CD4-positive, alpha-beta T cell (primary cell): ENCODE measurements around the gene NOC4L. TPM values are rescaled to one million over a fixed set of nuclear protein-coding genes. Genes with fewer than 3 reads are reported as not detected.

Experiments used
- ATAC-seq: fragments of 200-7000 bp; cut with Tn5 transposase; one replicate; pipeline ENCODE4 v1.10.0; 2022; ENCODE audit warnings: mild to moderate bottlenecking; ENCODE audit not compliant: poor library complexity
- CTCF ChIA-PET: fragments of 350-600 bp; sonication (Branson Sonifier 250); formaldehyde crosslinking; loops from one replicate; lab custom pipeline; 2021; ENCODE audit warnings: antibody characterized with exemption, inconsistent platforms; lab: Charles Lee
- POLR2A ChIA-PET: fragments of 350-600 bp; sonication (Branson Sonifier 250); formaldehyde crosslinking; loops from one replicate; lab custom pipeline; 2021; ENCODE audit warnings: antibody characterized with exemption, inconsistent platforms; lab: Charles Lee
- DNase-seq, 14 experiments: peaks; one replicate each; pipeline ENCODE4 v3.0.0-alpha.2; 2013 to 2020; ENCODE audit warnings: mixed read lengths in 2 of 14
- H3K27ac ChIP-seq, 2 donors: one replicate each; pipeline versions ENCODE4 v1.5.1 to v1.7.0; 2013; ENCODE audit warnings: low read length in 2 of 2, low read depth in 1 of 2, mild to moderate bottlenecking in 1 of 2
- H3K27me3 ChIP-seq, 2 experiments: 1 replicate in 1 of 2; 2 replicates in 1 of 2; pipeline versions ENCODE4 v1.6.1 to v1.7.0; 2013; ENCODE audit warnings: low read length in 2 of 2, control low read depth in 1 of 2, mild to moderate bottlenecking in 1 of 2, moderate library complexity in 1 of 2; ENCODE audit not compliant: insufficient read depth in 2 of 2, control insufficient read depth in 1 of 2
- H3K36me3 ChIP-seq: one replicate; pipeline ENCODE4 v1.6.1; 2013; ENCODE audit warnings: low read length, control low read depth; ENCODE audit not compliant: insufficient read depth
- H3K4me1 ChIP-seq: one replicate; pipeline ENCODE4 v1.6.1; 2013; ENCODE audit warnings: low read length, control low read depth; ENCODE audit not compliant: insufficient read depth
- H3K4me3 ChIP-seq: one replicate; pipeline ENCODE4 v1.5.1; 2013; ENCODE audit warnings: mild to moderate bottlenecking, low read length, moderate library complexity
- H3K9me3 ChIP-seq, 2 experiments: 1 replicate in 1 of 2; 2 replicates in 1 of 2; pipeline versions ENCODE4 v1.6.1 to v1.7.0; 2013; ENCODE audit warnings: low read length in 2 of 2, mild to moderate bottlenecking in 2 of 2, control low read depth in 1 of 2, moderate library complexity in 1 of 2; ENCODE audit not compliant: control insufficient read depth in 1 of 2, insufficient read depth in 1 of 2
- H3K27ac Mint-ChIP-seq: one replicate; pipeline ENCODE4 v1.8.0; 2020; ENCODE audit warnings: mixed read lengths
- H3K27me3 Mint-ChIP-seq: one replicate; pipeline ENCODE4 v1.8.0; 2021; ENCODE audit warnings: mixed read lengths
- H3K36me3 Mint-ChIP-seq: one replicate; pipeline ENCODE4 v1.8.0; 2021; ENCODE audit warnings: low read depth, mixed read lengths
- H3K4me1 Mint-ChIP-seq: one replicate; pipeline ENCODE4 v1.8.0; 2021; ENCODE audit warnings: low read depth, mixed read lengths
- H3K4me3 Mint-ChIP-seq: one replicate; pipeline ENCODE4 v1.8.0; 2020; ENCODE audit warnings: mild to moderate bottlenecking, mixed read lengths
- H3K9me3 Mint-ChIP-seq: one replicate; pipeline ENCODE4 v1.8.0; 2020; ENCODE audit warnings: mixed read lengths
- CTCF ChIP-seq: fragments of 200-600 bp; IDR thresholded peaks from one replicate; pipeline ENCODE4 v1.8.0; 2022; ENCODE audit warnings: antibody characterized with exemption, mild to moderate bottlenecking
- intact Hi-C, 2 experiments: fragments of 100-400 bp; cut with DNase I in 1 of 2; cut with micrococcal nuclease in 1 of 2; formaldehyde crosslinking; loops; one replicate each; pipeline versions ENCODE4 v1.15.1 to v1.9.0; 2023 to 2025; cut with DNase I, micrococcal nuclease
- total RNA-seq, 174 experiments: library from RNA in 2 of 174; stranded (reverse) in 2 of 174; gene quantifications; one replicate each; pipeline ENCODE4 v1.2.3 and lab custom pipeline; 2021 to 2026

Gene NOC4L
- total RNA-seq, 2 experiments from 2014 or later, result 21.8 to 22.3 TPM

- H3K27me3 ChIP-seq, result no peaks in the 10 kb centered on the region
- no peak overlapping the region for H3K4me3 ChIP-seq
- H3K36me3 ChIP-seq, result peaks cover 35% of the 10 kb centered on the region
- no peak overlapping the region for H3K27ac ChIP-seq
- ATAC-seq (no peak), DNase-seq (no peak)
- Mint-ChIP-seq H3K9me3 (no peaks in the 10 kb centered on the region), H3K27me3 (no peaks in the 10 kb centered on the region), H3K4me1 (peaks cover 8% of the 10 kb centered on the region), H3K27ac (no peak overlapping the region), H3K4me3 (no peak overlapping the region), H3K36me3 (peaks cover 12% of the 10 kb centered on the region)
- H3K4me1 ChIP-seq, result peaks cover 22% of the 10 kb centered on the region
- CTCF ChIA-PET, result no interaction called here
- H3K9me3 ChIP-seq, result peaks cover 0 to 5% of the 10 kb centered on the region in 2 experiments
- no peak for TF ChIP-seq CTCF
- POLR2A ChIA-PET, result no interaction called here
- intact Hi-C loops, result loop anchor here in 1 of 2 experiments (5.0 kb wide), 3 partner anchors 37 to 372 kb away; no protein-coding TSS in a partner anchor
Measured at GRCh38 chr12:132150780-132151144, 6.5 kb downstream of the NOC4L start.

DNA sequence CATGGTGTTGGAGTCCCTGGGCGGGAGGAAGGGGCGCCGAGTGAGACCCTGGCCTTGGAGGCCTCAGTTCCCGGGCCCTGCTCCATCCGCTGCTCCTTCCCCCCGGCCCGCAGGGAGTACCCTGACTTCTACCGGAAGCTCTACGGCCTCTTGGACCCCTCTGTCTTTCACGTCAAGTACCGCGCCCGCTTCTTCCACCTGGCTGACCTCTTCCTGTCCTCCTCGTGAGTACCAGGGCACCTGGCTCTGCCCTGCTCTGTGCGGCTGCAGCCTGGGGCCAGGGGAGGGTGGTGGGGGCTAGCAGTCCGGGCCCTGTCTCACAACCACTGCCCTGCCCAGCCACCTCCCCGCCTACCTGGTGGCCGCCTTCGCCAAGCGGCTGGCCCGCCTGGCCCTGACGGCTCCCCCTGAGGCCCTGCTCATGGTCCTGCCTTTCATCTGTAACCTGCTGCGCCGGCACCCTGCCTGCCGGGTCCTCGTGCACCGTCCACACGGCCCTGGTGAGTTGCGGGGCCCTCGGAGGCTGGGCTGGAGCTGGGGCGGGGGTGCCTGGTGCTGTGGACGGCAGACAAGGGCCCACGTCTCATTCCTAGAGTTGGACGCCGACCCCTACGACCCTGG is 7.0 kb downstream of the NOC4L start:
- CTCF ChIA-PET, result no interaction called here
- Mint-ChIP-seq H3K27me3 (no peaks in the 10 kb centered on the region), H3K27ac (no peak overlapping the region), H3K4me1 (peaks cover 3% of the 10 kb centered on the region), H3K36me3 (peaks cover 7% of the 10 kb centered on the region), H3K9me3 (no peaks in the 10 kb centered on the region), H3K4me3 (no peak overlapping the region)
- Histone ChIP-seq H3K4me3 (no peak overlapping the region), H3K27me3 (no peaks in the 10 kb centered on the region), H3K36me3 (peaks cover 35% of the 10 kb centered on the region), H3K9me3 (peaks cover 0 to 5% of the 10 kb centered on the region in 2 experiments), H3K27ac (no peak overlapping the region), H3K4me1 (peaks cover 17% of the 10 kb centered on the region)
- POLR2A ChIA-PET, result no interaction called here
- no peak for DNase-seq
- ATAC-seq, result no peak
- intact Hi-C loops, result loop anchor here in 1 of 2 experiments (5.0 kb wide), 3 partner anchors 36 to 371 kb away; no protein-coding TSS in a partner anchor
- TF ChIP-seq CTCF, result no peak

DNA sequence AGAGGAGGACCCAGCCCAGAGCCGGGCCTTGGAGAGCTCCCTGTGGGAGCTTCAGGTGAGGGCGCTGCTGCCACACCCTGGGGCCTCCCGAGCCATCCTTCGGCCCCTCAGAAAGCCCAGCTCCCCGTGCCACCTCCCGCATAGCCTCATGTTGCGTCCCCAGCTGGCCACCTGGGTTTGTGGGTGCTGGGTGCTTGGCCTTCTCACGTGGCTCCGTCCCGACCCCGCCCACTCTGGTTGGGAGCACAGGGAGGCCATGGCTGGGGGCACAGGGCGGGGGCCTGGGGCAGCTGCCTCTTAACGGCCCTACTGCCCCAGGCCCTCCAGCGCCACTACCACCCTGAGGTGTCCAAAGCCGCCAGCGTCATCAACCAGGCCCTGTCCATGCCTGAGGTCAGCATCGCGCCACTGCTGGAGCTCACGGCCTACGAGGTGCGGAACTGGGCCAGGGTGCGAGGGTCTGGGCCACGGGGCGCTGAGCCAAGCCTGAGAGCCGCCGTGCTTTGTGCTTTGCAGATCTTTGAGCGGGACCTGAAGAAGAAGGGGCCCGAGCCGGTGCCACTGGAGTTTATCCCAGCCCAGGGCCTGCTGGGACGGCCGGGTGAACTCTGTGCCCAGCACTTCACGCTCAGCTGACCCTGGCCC is 7.6 kb downstream of the NOC4L start:
- no peak overlapping the region for H3K4me3 ChIP-seq
- H3K4me1 ChIP-seq, result peaks cover 14% of the 10 kb centered on the region
- H3K9me3 ChIP-seq, result peaks cover 0 to 5% of the 10 kb centered on the region in 2 experiments
- ChIA-PET POLR2A (no interaction called here), CTCF (no interaction called here)
- Mint-ChIP-seq H3K4me1 (no peaks in the 10 kb centered on the region), H3K36me3 (peaks cover under 1% of the 10 kb centered on the region), H3K27ac (no peak overlapping the region), H3K27me3 (no peaks in the 10 kb centered on the region), H3K4me3 (no peak overlapping the region), H3K9me3 (no peaks in the 10 kb centered on the region)
- peaks cover 40% of the 10 kb centered on the region for H3K36me3 ChIP-seq
- intact Hi-C loops, result loop anchor here in 1 of 2 experiments (5.0 kb wide), 3 partner anchors 35 to 370 kb away; no protein-coding TSS in a partner anchor
- no peak for TF ChIP-seq CTCF
- no peaks in the 10 kb centered on the region for H3K27me3 ChIP-seq
- ATAC-seq, result no peak
- no peak overlapping the region for H3K27ac ChIP-seq
- DNase-seq, result no peak
